K562 (cell line): ENCODE results near the gene CAGE1. TPM values are rescaled to one million over a fixed set of nuclear protein-coding genes. Genes with fewer than 3 reads are reported as not detected.

Source experiments
- ATAC-seq: fragments of 200-7000 bp; cut with Tn5 transposase; 3 replicates; pipeline ENCODE4 v1.9.1; 2020; ENCODE audit warnings: moderate library complexity
- BruUV-seq: library from RNA; stranded (reverse); fragments of 400-500 nt; replicated peaks from 2 replicates; lab custom pipeline; 2021; lab: Mats Ljungman, UMichigan
- CTCF ChIA-PET: fragments of 300-600 bp; formaldehyde crosslinking; extraction: SDS; loops from one replicate; lab custom pipeline; 2021; ENCODE audit warnings: low intra/inter-chr PET ratio; lab: Yijun Ruan, JAX
- POLR2A ChIA-PET: fragments of 300-600, 350-650 bp; sonication (Branson Sonifier 250); formaldehyde crosslinking; extraction: SDS; loops from one replicate; lab custom pipeline; 2021; ENCODE audit warnings: antibody characterized with exemption, inconsistent platforms; lab: Yijun Ruan, JAX
- DNase-seq, 4 experiments: peaks; one replicate each; pipeline versions ENCODE4 v3.0.0 to v3.0.0-alpha.2; 2011 to 2018; ENCODE audit warnings: low spot score in 3 of 4, mixed read lengths in 3 of 4; ENCODE audit errors: extremely low read depth in 1 of 4
- FAIRE-seq: peaks from 2 replicates; lab custom pipeline; 2011; peaks lifted over from hg19 to GRCh38; lab: Jason Lieb, UNC
- H2AFZ ChIP-seq: 2 replicates; pipeline ENCODE4 v1.6.0; 2011; ENCODE audit warnings: low read depth, low read length, control low read depth, inconsistent platforms
- H3K27ac ChIP-seq: fragments of 200-600 bp; 3 replicates; pipeline ENCODE4 v1.8.0; 2011; ENCODE audit warnings: low read depth, mild to moderate bottlenecking, control low read depth, inconsistent platforms, low read length, moderate library complexity, mixed read lengths; ENCODE audit errors: extremely low read depth
- H3K27me3 ChIP-seq, 2 experiments: fragments of 300-600 bp in 1 of 2; 2 replicates in 1 of 2; 3 replicates in 1 of 2; pipeline versions ENCODE4 v1.6.0 to v1.8.0; 2011; ENCODE audit warnings: inconsistent platforms in 2 of 2, low read length in 2 of 2, mild to moderate bottlenecking in 1 of 2, mixed read lengths in 1 of 2, moderate library complexity in 1 of 2; ENCODE audit not compliant: control insufficient read depth in 2 of 2, insufficient read depth in 2 of 2
- H3K36me3 ChIP-seq: fragments of 300-600 bp; 3 replicates; pipeline ENCODE4 v1.8.0; 2011; ENCODE audit warnings: mild to moderate bottlenecking, low read length, inconsistent platforms; ENCODE audit not compliant: control insufficient read depth, insufficient read depth
- H3K4me1 ChIP-seq, 2 experiments: fragments of 200-600 bp in 1 of 2; replicated peaks in 1 of 2; 2 replicates in 1 of 2; 3 replicates in 1 of 2; pipeline versions ENCODE4 v1.5.1 to v1.8.0; 2011; ENCODE audit warnings: inconsistent platforms in 2 of 2, low read length in 2 of 2, mild to moderate bottlenecking in 1 of 2, mixed read lengths in 1 of 2, moderate library complexity in 1 of 2; ENCODE audit not compliant: control insufficient read depth in 2 of 2, insufficient read depth in 2 of 2
- H3K4me2 ChIP-seq: 2 replicates; pipeline ENCODE4 v1.6.1; 2011; ENCODE audit warnings: low read length, control low read depth, inconsistent platforms, mixed read lengths; ENCODE audit not compliant: insufficient read depth
- H3K4me3 ChIP-seq: fragments of 200-600 bp; sonication (generic), shearing (Covaris generic); 2 replicates; pipeline ENCODE4 v1.5.1; 2016; ENCODE audit warnings: control low read depth, inconsistent platforms
- H3K79me2 ChIP-seq: fragments of 200-600 bp; 3 replicates; pipeline ENCODE4 v1.8.0; 2011; ENCODE audit warnings: low read length, inconsistent platforms; ENCODE audit not compliant: control insufficient read depth, insufficient read depth
- H3K9ac ChIP-seq, 2 experiments: 2 replicates each; pipeline versions ENCODE4 v1.6.0 to v1.6.1; 2011; ENCODE audit warnings: low read depth in 2 of 2, low read length in 2 of 2, control low read depth in 1 of 2, inconsistent platforms in 1 of 2, mild to moderate bottlenecking in 1 of 2, mixed read lengths in 1 of 2; ENCODE audit not compliant: insufficient read depth in 1 of 2
- H3K9me1 ChIP-seq: one replicate; pipeline ENCODE4 v1.6.0; 2011; ENCODE audit warnings: inconsistent platforms, mild to moderate bottlenecking, low read length, moderate library complexity; ENCODE audit not compliant: control insufficient read depth, insufficient read depth
- H3K9me3 ChIP-seq: replicated peaks from 2 replicates; pipeline ENCODE4 v1.5.1; 2011; ENCODE audit warnings: low read depth, low read length, inconsistent platforms; ENCODE audit not compliant: control insufficient read depth, insufficient read depth
- H4K20me1 ChIP-seq: replicated peaks from 2 replicates; pipeline ENCODE4 v1.6.1; 2011; ENCODE audit warnings: low read length, inconsistent platforms, mixed read lengths; ENCODE audit not compliant: control insufficient read depth, insufficient read depth
- ATF3 ChIP-seq, 2 experiments: fragments of 450-650 bp in 1 of 2; sonication (generic) in 1 of 2; formaldehyde crosslinking in 1 of 2; IDR thresholded peaks in 1 of 2; conservative IDR thresholded peaks in 1 of 2; 2 replicates each; pipeline versions ENCODE4 v1.6.1 to v1.8.1; 2016 to 2023; ENCODE audit warnings: mild to moderate bottlenecking in 2 of 2, moderate library complexity in 2 of 2, inconsistent platforms in 1 of 2, missing genetic modification reagents in 1 of 2
- CBFA2T2 ChIP-seq: fragments of 450-650 bp; conservative IDR thresholded peaks from 2 replicates; pipeline ENCODE4 v1.6.1; 2017; ENCODE audit warnings: mild to moderate bottlenecking
- CBFA2T3 ChIP-seq: fragments of 450-650 bp; IDR thresholded peaks from 2 replicates; pipeline ENCODE4 v1.6.1; 2017
- JUND ChIP-seq, 2 experiments: IDR thresholded peaks; 2 replicates in 1 of 2; 3 replicates in 1 of 2; pipeline ENCODE4 v1.6.1; 2011; ENCODE audit warnings: borderline replicate concordance in 2 of 2, low read depth in 2 of 2, low read length in 2 of 2, improper control_type of control experiment in 1 of 2, missing biosample characterization in 1 of 2, missing genetic modification characterization in 1 of 2, missing genetic modification reagents in 1 of 2
- KLF13 ChIP-seq: fragments of 450-650 bp; IDR thresholded peaks from 2 replicates; pipeline ENCODE4 v1.6.1; 2016; ENCODE audit warnings: missing genetic modification characterization, low read depth, mild to moderate bottlenecking, missing compliant biosample characterization, moderate library complexity, borderline replicate concordance
- ZNF75A ChIP-seq: fragments of 450-650 bp; formaldehyde crosslinking; IDR thresholded peaks from 2 replicates; pipeline ENCODE4 v1.4.0; 2020; ENCODE audit warnings: mild to moderate bottlenecking
- WGBS: fragments of 100-300 bp; shearing (Covaris generic); methylation state at CpG from one replicate; pipeline ENCODE4 v1.1.6; 2016; ENCODE audit warnings: low coverage, mixed read lengths; ENCODE audit not compliant: insufficient coverage; ENCODE audit errors: missing lambda C conversion rate; 5-methylcytosine and 5-hydroxymethylcytosine counted together
- in situ Hi-C: fragments of 300-500 bp; cut with MboI; formaldehyde crosslinking; loops from 4 replicates; pipeline ENCODE4 v1.15.0; 2018; ENCODE audit warnings: inconsistent platforms, mixed read lengths
- intact Hi-C: fragments of 100-400 bp; cut with micrococcal nuclease; formaldehyde crosslinking; loops from 2 replicates; pipeline ENCODE4 v1.14.2; 2022
- polyA plus RNA-seq, 8 experiments: library from polyadenylated mRNA; depleted of rRNA in 4 of 8; stranded (reverse) in 5 of 8; unstranded in 3 of 8; fragments of >200 nt; fragmentation: Nextera tagmentation in 2 of 8; fragmentation: Illumina TruSeq in 1 of 8; extraction: Ambion mirVana in 2 of 8; extraction: Trizol in 1 of 8; gene quantifications; 2 replicates each; pipeline versions ENCODE4 v1.2.1 to v1.2.3, GENCODE V29; 2011 to 2014; ENCODE audit warnings: inconsistent platforms in 1 of 8, missing spikeins in 1 of 8
- total RNA-seq, 7 experiments: library from RNA; depleted of rRNA in 6 of 7; stranded (reverse); fragments of >200 nt in 6 of 7; fragmentation: Illumina TruSeq in 2 of 7; extraction: Trizol in 2 of 7; gene quantifications; 2 replicates each; pipeline versions ENCODE4 v1.2.1 to v1.2.3, GENCODE V29; 2011 to 2021; ENCODE audit warnings: low replicate concordance in 1 of 7

Gene CAGE1
- total and polyA plus RNA-seq, 9 of the 15 experiments (the other 6 are each of a cell fraction or from before 2014, with no cell fraction given) = 0.13 to 0.33 (median 0.18) TPM; not detected in 4

GRCh38 chr6:7341989-7342742 lies 47.4 kb downstream of the CAGE1 start:
- Histone ChIP-seq H3K4me1 (peaks cover 3 to 8% of the 10 kb centered on the region in 2 experiments; a peak in 4 of 5 replicates), H3K9me1 (no peaks in the 10 kb centered on the region), H3K27me3 (no peaks in the 10 kb centered on the region), H4K20me1 (no peaks in the 10 kb centered on the region), H3K27ac (no peak overlapping the region), H2AFZ (no peak overlapping the region), H3K4me2 (no peak overlapping the region), H3K36me3 (no peaks in the 10 kb centered on the region), H3K9ac (peak overlapping the region in 1 of 2 experiments; percentile 67; a peak in 2 of 4 replicates), H3K4me3 (no peak overlapping the region), H3K79me2 (no peaks in the 10 kb centered on the region), H3K9me3 (peaks cover 2% of the 10 kb centered on the region)
- TF ChIP-seq CBFA2T2 (0 out of 2 replicates have a peak, but pooled peaks have one; percentile 21), ATF3 (IDR thresholded peaks at IDR 0.05) (peak; percentile 86), ATF3 (CRISPR knock-in tag; conservative IDR thresholded peaks at IDR 0.05) (no peak), KLF13 (tag) (no peak), ZNF75A (CRISPR knock-in tag) (no peak), JUND (IDR thresholded peaks at IDR 0.05; ENCODE audit: borderline replicate concordance, low read depth, low read length) (peak; percentile 76), JUND (tag; IDR thresholded peaks at IDR 0.05; ENCODE audit: borderline replicate concordance, low read depth, low read length) (peak; percentile 55; the same call in 1 of the 3 replicates), CBFA2T3 (peak; percentile 52)
- ChIA-PET CTCF (no interaction called here), POLR2A (interaction anchor here (0.6 to 1.4 kb wide), 3 partner anchors 12 to 260 kb away, joined by 3 to 7 read pairs (median 3); no protein-coding TSS in a partner anchor)
- peak in 3 of 4 experiments; percentile 24 to 28 (median 27) for DNase-seq
- in situ Hi-C loops (loop anchor here (5.0 kb wide), 1 partner anchor 60 kb away; no protein-coding TSS in a partner anchor), intact Hi-C loops (no loop called here)
- no peak for FAIRE-seq
- BruUV-seq = no TSS peak
- ATAC-seq = no peak; the same call in 2 of the 3 replicates
- WGBS = 34% methylated on average over 9 of the region's 9 CpGs
